SH-SY5Y (cell line): Measurements from ENCODE around the gene BMP8B.

Experiments
- GATA2 ChIP-seq: IDR thresholded peaks from 2 replicates; pipeline ENCODE4 v1.6.1; 2011; ENCODE audit warnings: mild to moderate bottlenecking, low read depth, low read length
- GATA3 ChIP-seq: IDR thresholded peaks from 2 replicates; pipeline ENCODE4 v1.6.1; 2011; ENCODE audit warnings: low read depth, mild to moderate bottlenecking, low read length, moderate library complexity

DNA sequence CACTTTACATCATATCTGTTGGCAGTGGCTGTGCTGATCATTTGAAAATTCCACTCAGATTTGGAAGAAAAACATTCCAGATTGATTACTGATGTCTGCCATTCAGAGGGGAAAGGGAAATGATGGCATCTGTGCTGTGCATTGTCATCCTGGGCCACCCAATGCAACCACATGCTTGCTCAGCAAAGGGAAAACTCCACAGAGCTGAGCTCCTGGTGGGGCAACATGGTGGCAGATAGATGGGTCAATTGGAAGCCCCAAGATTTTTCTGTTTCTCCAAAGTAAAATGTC lies 29.3 kb downstream of the BMP8B start:
- TF ChIP-seq GATA2, result no peak
- TF ChIP-seq GATA3, result no peak
